Activated CD8-positive, alpha-beta memory T cell treated with anti-CD3 and anti-CD28 coated beads, Interleukin-2, amount 50 U/mL, for 48 hours (primary cell): ENCODE data around the gene SS18.

ENCODE experiments used
- DNase-seq: peaks from one replicate; pipeline ENCODE4 v3.0.0-alpha.2; 2020

The SS18 gene

DNA sequence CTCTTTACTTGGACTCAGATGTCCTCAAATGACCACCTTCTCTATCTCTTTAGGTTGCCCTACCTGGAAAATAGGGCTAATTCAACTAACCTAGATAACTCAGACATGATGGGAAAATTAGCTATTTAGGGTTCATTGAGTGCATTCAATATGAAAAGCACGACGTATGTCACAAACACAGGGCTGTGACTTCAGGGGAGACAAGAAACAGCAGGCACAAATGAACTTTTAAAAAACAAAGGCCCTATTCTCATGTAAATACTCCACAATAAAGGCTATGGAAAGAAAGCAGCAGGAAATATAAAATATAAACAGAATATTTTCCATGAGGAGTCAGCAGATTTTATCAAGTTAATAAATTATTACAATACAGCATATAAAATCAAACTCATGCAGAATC, 97.8 kb downstream of the SS18 start:
- DNase-seq: no peak

DNA sequence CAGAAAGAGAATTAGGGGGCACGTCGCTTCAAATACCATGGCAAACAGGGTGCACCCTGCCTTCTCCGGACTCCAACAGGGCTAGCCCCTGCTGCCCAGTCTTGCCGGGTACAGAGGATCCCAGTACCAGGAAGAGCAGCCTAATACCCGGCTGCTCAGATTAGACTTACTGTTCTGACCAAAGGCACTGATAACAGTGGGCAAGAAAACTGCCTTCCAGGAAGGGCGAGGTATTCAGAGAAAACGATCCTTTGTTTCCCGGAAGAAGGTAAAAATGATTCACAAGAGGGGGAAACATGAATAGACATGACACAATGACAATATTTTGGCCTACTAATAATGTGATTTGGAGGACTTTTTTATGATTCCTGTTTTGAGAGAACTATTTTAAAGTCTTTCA, 99.9 kb downstream of the SS18 start:
- no peak for DNase-seq

DNA sequence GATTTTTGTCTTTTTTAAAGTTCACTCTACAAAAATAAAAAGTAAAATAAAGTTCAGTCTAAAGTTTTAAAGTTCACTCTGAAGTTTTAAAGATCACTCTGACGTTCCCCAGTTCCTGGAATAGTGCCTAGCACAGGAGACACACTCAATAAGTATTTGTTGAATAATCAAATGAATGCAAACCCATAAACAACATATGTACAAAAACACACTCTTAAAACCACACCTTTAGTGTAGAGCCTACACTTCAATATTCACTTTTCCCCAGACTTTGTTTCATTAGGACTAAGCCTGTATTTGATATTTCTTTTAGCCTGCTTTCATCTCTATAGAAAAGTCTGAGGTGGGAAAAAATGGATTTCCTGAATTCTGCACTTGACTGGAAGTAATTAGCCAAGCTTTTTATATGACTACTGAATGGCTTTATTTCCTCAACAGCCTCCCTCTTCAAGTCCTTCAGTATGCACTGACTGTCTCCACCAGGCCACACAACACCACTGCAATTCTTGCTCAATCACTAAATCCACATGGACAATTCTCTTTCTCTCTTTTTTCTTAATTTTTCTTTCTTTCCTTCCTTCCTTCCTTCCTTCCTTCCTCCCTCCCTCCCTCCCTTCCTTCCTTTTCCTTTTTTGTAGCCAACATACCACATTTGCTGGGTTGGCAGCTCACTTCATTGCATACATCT, 104.6 kb downstream of the SS18 start:
- DNase-seq: no peak

DNA sequence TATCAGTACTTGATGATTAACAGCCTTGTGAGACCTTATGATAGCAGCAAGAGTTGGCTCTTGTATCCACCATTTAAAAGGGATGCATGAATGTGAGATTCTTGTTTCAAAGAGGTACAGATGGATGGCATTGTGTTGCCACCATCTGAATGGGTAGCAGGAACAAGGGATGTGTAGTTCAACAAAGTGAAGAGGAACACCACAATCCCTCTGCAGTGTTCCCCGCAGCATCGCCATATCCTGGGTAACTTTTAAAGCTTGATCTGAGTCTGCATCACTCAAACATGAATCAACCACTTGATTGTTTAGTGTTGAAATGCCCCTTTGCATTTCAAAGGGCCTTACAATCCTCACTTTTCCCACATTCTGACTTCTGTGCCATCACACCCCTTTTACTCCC, 106.7 kb downstream of the SS18 start:
- no peak for DNase-seq

DNA sequence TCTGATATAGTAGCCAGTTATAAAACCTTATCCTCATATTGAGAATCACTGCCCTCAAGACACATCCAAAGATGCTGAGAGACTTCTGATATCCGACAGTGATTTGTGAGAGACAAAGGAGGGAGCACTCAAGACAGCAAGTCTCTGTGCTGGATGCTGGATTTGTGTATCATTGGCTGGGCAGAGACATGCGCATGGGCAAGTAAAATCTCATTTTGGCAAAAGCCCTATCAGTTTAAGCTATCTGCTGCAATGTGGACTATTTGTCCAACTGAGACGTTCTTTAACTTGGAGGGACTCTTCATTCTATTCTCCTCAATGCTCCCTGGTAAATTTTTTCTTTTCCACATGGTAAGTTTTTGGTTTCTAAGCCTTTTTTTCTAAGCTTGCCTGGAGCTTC, 107.5 kb downstream of the SS18 start:
- DNase-seq: no peak

DNA sequence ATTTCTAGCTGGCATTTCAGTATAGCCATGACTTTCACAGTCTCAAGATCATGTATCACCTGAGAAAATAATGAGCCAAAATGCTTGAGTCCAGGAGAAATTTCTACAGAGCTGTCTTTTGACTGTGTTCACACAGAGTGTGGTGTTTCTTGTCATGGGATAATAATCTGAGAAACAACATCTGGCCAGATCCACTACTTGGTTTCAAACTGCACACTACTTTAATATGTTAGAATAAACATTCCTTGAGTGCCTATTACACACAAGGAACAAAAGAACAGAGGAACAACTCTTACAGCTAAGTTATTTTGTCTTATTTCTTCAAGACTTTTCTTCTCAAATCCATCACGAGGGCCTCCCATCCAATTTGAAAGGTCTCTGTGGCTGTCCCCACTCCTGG, 108.3 kb downstream of the SS18 start:
- DNase-seq: no peak

DNA sequence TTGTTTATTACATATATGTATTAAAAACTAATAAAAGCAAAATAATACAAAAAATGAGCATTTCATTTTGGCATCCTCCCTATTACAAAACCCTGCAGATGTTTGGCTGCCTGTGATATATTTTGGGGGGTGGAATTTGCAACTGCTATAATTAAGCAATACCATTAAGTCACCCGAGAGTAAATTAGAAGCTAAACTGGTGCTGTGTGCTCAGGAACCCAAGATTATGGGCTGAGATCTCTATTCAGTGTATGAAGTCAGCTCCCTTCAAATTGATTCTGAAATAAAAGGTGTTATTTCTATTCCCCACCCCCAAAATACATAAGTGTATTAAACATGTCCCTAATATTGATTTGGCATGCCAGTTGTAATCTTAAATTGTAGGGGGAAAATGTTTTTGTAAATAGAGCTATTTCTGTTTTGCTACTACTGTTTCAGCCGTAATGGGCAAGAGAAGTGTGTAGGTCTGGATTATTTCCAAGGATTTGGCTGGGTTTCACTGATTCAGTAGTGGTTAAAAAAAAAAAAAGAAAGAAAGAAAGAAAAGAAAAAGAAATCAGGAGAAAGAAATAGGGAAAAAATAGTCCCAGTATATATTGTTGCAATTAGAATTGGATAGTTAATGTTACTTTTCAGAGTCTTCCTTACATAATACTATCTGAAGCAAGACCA, 110.9 kb downstream of the SS18 start:
- DNase-seq: no peak

DNA sequence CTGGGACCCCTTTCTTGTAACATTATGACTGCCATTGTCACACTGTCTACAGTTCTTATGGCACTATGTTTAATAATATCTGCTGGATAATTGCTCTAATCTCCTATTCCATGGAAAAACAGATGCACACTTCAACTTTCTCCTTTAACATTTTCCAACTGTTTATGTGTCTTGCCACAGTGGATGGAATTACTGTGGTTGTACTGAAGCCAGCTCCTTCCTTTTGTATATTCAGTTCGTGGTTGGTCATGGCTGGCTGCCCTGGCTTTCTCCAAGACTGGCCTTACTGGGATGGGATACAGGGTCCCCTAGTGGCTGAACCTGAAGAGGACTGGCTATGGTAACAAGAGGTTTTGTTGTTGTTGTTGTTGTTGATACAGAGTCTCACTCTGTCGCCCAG, 113.9 kb downstream of the SS18 start:
- no peak for DNase-seq

DNA sequence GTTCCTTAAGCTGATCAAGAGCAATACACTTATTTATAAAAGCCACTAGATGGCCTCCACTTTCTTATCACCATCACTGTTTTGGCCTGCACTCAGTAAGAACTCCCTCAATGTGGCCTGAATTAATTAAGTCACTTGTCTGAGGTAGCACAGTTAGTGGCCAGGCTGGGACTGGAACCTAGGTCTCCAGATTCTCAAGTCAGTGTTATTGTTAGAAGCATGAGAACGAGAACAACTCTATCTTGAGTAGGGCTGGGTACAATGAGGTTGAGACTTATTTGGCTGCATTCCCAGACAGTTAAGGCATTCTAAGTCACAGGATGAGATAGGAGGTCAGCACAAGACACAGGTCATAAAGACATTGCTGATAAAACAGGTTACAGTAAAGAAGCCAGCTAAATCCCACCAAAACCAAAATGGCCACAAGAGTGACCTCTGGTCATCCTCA, 115.8 kb downstream of the SS18 start:
- no peak for DNase-seq
